T-helper 2 cell treated with Interferon-gamma antibody and Interleukin-4, amounts not matched to agents 100 ng/mL and 5 ng/mL, for 36 hours (primary cell): ENCODE data around the gene DDX54. TPM values are rescaled to one million over a fixed set of nuclear protein-coding genes. Genes with fewer than 3 reads are reported as not detected.
"Not testable (repeated sequence)": the region's sequence is repeated elsewhere in the genome, so short reads cannot be mapped to it uniquely, and the experiment has no call there.

Experiments used
- intact Hi-C: fragments of 100-400 bp; cut with micrococcal nuclease; formaldehyde crosslinking; loops from one replicate; pipeline ENCODE4 v1.15.1; 2023
- total RNA-seq: library from RNA; stranded (reverse); gene quantifications from 2 replicates; pipeline ENCODE4 v1.2.3, GENCODE V29; 2022

Gene DDX54
- total RNA-seq, 1 donor from 2014 or later, result 76.4 TPM

DNA sequence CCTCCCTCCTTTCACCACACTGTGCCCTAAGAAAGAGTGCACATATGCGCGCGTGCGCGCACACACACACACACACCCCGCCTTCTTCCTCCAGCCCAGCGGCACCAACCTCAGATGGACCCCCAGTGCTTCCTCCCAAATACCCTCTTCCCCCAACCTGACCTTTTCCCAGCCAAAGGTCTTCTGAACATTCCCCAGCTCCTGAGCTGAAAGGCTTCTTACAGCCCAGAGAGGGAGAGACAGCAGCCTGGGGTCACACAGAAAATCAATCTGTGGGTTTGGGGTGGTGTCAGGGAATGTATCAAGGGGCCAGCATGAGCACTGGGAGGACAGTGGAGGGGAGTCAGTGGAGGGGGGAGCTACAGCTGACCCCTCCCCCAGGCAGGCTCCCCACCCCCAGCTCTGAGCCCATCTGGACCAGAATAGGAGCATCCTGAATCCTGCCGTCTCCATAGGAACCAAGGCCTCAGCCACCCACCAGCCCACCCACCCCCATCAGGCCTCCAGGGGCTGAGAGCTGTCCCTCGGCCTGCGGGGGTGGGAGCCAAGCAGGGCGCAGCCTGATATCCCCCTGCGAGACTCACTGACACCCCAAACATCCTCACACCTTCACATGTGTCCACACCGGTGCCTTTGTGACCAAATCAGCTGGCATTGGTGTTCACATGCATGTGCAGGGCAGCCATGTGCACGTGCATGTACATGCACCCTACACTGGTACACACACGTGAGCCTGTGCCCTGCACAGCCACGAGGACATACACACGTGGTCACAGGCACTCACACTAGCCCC, 55.4 kb downstream of the DDX54 start:
- intact Hi-C loops, result no loop called here

DNA sequence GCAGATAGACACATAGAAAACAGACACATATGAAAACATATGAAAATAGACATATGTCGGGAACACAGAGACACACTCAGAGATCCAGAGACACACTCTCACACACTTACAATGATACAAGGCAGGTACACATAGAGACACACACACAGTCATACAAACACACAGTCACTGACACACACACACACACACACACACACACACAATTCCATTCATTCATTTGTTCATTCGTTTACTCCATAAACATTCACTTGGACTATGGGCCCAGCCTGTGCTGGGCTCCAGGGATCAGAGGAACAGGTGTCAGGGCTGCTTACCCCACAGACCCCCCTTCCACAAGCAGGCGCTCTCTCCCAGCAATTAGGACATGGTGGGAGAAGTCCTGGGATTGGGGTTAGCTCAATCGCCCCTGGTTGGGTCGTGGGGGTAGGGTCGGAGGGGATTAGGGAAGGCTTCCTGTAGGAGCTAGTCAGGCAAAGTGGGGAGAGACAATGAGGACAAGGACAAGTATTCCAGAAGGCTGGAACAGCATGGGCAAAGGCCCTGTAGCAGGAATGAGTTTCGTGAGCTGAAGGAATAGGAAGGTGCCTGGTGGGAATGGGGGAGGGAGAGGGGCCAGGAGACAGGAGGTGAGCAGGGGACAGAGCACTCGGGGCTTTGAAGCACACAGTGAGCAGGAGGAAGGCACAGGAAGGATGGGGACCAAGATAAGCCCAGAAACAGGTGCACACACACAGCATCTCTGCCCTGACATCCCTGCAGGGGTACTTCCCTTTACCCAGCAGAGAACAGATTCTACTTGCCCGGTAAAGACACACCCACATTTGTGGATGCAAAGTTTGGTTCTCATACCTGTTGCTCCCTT, 56.2 kb downstream of the DDX54 start:
- intact Hi-C loops, result no loop called here

- intact Hi-C loops, result no loop called here
These were observed 57.5 kb downstream of the DDX54 start for GRCh38 chr12:113127791-113128199.

- intact Hi-C loops, result no loop called here
These were observed 64.5 kb downstream of the DDX54 start for GRCh38 chr12:113120670-113121370.

DNA sequence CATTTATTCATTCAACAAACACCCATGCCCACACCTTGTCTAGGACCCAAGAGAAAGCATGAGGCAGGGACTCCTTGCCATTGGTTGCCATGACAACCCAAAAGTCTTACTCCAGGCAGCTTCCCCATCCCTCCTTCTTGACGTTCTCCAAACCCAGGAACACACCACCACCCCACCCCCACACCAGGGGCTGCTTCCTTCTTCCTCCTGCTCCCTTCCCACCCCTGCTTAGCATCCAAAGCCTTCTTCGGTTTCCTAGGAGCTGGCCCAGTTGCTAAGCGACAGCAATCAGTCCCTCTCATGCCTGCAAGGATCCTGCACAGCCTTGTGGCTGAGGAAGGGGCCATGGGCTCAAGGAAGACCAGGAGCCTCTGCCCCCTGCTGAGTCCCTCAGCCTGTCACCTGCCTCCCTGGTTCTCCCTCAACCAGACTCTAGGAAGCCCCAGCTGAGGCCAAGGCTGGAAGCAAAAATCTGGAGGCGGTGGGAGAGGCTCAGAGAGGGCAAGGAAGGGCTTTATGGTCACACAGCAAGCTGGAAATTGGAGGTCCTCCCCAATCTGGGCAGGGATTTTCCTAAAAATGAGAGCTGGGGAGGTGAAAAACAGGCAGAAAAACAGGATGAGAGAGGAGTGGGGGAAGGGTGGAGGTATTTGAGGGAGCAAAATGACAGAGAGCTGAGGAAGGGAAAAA, 65.2 kb downstream of the DDX54 start:
- intact Hi-C loops, result no loop called here

GRCh38 chr12:113118142-113118541, 67.1 kb downstream of the DDX54 start:
- intact Hi-C loops, result no loop called here

DNA sequence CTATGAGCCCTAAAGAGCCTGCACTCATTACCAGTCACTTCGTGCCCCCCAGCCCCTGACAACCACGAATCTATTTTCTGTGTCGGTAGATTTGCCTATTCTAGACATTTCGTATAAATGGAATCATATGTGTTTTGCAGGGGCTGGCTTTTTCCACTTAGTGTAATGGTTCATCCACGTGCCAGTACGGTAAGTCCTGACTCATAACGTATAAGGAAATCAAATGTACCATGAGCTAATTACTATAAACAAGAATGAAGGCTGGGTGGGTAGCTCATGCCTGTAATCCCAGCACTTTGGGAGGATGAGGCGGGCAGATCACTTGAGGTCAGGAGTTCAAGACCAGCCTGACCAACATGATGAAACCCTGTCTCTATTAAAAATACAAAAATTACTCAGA, 67.6 kb downstream of the DDX54 start:
- intact Hi-C loops, result not testable (repeated sequence)

- intact Hi-C loops, result no loop called here
These were observed 68.4 kb downstream of the DDX54 start for GRCh38 chr12:113116875-113117274.

DNA sequence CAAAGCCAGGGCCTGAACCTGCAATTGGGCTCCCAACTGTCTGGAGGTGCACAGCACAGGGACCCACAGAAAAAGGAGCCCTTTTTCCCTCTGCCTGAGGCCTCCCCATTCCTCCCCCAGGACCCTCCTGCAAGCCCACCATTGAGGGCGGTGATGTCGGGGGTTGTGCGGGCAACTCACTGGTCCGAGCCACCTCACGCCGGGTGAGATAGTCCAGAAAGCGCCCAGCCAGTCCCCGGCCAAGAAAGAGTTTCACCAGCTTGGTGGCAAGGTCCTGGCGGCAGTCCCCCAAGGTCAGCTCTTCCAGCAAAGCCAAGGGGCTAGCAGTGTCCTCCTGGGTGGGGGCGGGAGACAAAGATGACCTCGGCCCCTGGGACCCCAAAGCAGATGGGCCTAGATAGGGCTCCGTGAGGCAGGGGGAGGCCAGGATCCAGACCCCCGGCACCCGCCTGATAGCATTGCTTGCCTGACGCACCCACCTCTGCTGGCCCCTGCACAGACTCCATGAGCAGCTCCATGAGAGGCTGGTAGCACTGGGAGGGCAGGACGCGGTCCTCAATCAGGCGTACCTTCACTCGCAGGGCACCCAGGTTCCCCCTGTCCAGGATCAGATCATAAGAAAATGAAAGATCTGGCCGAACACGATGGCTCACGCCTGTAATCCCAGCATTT, 69.7 kb downstream of the DDX54 start:
- intact Hi-C loops, result no loop called here

DNA sequence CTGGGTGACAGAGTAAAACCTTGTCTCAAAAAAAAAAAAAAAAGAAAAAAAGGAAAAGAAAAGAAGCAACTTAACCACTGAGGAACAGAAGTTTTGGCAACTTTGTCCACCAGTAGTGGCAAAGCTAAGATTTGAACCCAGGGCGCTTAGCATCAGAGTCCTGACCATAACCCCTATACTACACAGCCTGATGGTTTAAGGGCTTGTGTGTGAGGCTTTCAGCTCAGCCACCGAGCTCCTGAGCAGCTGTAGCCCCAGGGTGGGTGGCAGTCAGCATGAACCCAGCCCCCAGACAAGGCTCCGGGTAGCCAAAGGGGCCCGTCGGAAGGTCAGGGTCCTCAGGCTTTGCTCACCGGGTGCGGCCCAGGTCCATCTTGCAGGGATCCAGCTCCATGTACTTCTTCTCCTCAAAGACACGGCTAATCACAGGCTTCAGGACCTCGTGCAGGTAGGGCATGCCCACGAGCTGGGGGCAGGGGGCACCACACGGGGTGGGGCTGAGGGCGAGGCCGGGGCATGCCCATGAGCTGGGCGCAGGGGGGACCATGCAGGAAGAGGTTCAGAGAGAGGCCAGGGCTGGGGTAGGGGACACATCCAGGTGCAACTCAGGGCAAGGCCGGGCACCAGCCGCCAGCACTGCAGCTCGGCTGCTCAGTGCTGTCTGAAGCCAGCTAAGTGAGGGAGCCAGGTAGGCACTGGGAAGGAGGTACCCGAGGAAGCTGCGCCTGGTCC, 70.7 kb downstream of the DDX54 start:
- intact Hi-C loops, result no loop called here

DNA sequence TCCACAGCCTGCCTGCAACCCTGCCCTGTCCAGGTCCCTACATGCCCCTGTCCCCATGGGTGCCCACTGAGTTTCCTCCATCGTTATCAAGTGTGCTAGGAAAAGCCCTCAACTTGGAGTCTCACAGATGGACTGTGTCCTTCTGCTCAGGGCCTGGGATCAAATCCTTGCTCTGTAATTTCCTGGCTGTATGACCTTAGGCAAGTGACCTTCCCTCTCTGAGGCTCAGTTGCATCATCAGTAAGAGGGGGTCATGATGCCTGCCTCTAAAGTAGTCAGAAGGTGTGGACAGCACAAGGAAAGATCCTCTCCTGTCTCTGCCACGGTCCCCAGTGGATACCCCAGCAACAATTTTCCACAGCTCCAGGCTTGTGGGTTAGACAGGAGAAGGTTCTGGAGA, 71.9 kb downstream of the DDX54 start:
- intact Hi-C loops, result no loop called here

GRCh38 chr12:113112043-113112899, 73.0 kb downstream of the DDX54 start:
- intact Hi-C loops, result no loop called here

DNA sequence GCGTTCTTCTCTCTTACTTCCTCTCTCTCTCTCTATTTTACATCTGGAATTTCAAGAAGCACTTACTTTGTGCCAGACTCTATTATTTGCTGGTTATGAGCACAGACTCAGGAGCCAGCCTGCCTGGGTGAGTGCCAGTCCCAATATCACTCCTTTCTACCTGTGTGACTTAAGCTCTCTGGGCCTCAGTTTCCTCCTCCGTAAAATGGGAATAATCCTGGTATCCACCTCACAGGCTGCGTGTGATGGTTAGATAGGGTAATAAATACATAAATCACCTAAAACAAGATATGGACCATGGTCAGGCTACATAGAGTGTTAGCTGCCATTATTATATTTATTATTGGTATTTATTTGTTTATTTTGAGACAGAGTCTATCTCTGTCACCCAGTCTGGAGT, 74.0 kb downstream of the DDX54 start:
- intact Hi-C loops, result no loop called here

DNA sequence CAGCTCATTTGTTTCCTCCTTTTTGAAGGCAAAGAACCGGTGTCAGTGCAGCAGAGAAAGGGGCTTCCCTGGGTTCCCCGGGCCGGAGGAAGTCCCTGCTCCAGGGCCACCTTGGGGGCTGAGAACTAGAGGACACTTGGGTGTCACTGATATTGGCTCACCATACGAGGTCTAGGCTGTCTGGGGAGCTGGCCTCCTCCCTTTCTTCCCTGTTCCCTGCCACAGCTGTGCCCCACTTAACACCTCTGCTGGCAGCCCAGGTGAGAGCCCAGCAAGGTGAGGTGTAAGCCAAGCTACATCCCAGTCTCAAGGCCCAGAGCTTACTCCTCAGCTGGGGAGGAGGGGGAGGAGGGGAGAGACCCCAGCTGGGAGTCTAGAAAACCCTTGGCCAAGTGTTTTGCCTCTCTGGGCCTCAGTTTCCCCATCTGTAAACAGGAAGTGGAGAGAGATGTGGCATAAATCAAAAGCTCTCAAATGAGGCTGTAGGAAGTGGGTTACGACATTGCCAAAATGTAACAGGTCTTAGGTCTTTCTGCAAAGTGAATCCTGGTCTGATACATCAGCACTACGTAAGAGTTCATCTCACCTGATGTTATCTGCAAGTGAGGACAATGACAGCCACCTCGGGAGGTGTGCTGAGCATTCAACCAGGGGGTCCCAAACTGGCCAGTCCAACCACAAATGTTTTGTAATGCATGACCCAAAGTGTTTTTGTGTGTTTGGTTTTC, 75.2 kb downstream of the DDX54 start:
- intact Hi-C loops, result no loop called here

DNA sequence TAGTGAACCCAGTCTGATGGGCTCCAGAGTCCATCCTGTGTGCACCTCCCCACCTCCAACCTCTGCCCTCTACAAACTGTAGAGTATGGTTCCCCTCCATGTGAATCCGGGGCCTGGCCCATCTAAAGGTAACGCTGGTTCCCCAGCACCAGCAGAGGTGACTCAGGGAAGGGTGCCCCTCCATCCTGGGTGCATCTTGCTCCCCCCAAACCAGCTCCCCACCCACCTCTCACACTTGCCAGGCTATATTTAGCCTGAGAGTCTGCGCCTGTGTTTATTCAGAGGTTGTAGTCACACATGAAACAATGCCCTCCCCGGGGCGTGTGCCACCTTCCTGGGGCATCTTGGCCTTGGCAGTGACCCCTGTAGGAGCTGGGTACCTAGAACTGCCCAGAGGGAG, 75.9 kb downstream of the DDX54 start:
- intact Hi-C loops, result no loop called here

DNA sequence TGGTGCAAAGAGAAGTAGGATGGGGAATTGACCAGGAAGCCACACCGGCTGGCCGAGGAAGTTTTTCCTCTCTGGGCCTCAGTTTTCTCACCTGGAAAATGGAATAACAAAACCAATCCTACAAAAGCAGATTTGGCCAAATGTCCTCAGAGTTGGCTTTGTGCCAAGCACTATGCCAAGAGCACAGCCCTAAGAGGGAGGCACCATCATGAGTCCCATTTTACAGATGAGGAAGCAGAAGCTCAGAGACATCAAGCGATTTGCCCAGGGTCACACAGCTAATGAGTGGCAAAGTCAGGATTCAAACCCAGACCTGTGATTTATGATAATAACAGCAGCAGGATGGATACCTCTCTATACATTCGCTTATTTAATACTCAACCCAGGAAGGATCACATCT, 77.0 kb downstream of the DDX54 start:
- intact Hi-C loops, result no loop called here
